A172 (cell line): ENCODE data around the gene TRAF3IP1. TPM values are rescaled to one million over a fixed set of nuclear protein-coding genes. Genes with fewer than 3 reads are reported as not detected.
"Not testable (repeated sequence)": the region's sequence is repeated elsewhere in the genome, so short reads cannot be mapped to it uniquely, and the experiment has no call there.

Experiments used
- DNase-seq: peaks from one replicate; pipeline ENCODE4 v3.0.0-alpha.2; 2015; ENCODE audit warnings: low spot score
- total RNA-seq: library from RNA; depleted of rRNA; stranded (reverse); fragments of >200 nt; shearing (Covaris generic); gene quantifications from 2 replicates; pipeline ENCODE4 v1.2.3, GENCODE V29; 2014

TRAF3IP1 gene
- total RNA-seq, 1 experiment from 2014 or later: 17.9 TPM

DNA sequence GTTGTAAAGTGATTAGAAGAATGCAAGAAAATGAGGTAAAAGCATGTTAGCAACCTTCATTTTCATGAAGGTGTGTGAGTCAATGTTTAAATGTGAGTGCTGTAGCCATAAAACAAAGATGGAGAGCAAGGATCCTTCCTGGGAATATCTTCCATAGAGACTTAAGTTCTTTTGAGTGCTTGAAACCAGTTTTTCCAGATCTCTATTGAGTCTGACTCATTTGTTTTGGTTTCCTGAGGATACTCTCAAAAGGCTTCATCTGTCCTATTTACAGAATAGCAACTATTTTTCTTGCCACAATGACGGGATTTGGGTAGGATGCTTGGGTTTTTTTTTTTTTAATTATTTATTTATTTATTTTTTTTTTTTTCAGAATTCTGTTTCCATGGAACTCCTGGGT lies 60.5 kb downstream of the TRAF3IP1 start:
- peak; percentile 77 for DNase-seq

DNA sequence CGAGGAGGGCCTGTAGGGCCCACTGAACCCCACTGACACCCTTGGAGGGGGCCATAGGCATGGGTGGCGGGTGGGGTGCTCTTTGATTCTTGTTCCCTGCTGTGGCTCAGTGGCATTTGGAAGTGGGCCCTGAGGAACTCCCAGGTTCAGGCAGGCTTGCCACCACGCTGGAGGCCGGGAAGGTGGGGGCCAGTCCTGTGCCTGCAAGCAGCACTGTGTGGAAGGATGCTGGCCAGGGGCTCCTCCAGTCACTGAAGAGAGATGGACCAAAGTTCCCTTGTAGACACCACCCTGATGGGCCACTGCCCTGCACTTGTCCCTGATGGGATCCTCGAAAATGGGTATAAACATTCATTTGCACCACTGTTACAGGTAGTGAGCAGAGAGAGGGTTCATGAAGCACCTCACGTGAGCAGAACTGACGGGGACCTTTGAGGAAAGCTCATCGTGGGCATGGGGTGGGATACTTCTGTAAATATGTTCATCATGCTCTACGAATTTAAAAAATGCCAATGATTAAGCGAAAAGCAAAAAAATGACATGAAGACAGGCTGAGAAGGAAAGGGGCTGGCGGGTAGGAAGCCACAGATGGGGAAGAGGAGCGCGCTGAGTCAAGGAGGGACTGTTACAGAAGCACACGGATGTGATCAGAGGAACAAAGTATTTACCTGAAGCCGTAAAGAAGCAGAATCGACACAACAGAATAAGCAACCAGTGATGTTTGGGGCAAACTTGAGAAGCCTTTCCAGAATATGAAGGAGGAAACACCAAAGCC lies 61.2 kb downstream of the TRAF3IP1 start:
- no peak for DNase-seq

- no peak for DNase-seq
These were observed 62.1 kb downstream of the TRAF3IP1 start for GRCh38 chr2:238382381-238382781.

DNA sequence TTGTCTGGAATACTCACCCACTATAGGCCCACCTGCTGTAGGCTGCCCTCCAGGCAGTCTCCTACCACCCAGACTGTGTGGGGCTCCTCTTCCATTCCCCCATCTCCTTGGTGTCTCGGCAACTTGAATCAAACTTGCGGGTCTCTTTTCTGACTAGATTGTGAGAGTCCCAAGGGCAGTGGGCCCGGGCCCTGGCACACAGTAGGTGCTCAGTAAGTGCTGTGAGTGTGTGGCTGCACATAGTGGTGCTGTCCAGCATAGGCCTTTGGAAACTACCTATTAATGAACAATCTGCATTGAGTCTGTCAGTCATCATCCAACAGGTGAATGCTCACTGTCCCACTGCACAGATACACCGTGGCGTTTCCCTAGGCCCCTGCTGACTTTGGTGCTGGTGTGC lies 62.8 kb downstream of the TRAF3IP1 start:
- DNase-seq: no peak

- DNase-seq: no peak
These were observed 63.5 kb downstream of the TRAF3IP1 start for GRCh38 chr2:238383743-238384380.

GRCh38 chr2:238387332-238387731 lies 67.0 kb downstream of the TRAF3IP1 start:
- no peak for DNase-seq

- DNase-seq: peak; percentile 25
These were observed 68.5 kb downstream of the TRAF3IP1 start for GRCh38 chr2:238388794-238389193.

DNA sequence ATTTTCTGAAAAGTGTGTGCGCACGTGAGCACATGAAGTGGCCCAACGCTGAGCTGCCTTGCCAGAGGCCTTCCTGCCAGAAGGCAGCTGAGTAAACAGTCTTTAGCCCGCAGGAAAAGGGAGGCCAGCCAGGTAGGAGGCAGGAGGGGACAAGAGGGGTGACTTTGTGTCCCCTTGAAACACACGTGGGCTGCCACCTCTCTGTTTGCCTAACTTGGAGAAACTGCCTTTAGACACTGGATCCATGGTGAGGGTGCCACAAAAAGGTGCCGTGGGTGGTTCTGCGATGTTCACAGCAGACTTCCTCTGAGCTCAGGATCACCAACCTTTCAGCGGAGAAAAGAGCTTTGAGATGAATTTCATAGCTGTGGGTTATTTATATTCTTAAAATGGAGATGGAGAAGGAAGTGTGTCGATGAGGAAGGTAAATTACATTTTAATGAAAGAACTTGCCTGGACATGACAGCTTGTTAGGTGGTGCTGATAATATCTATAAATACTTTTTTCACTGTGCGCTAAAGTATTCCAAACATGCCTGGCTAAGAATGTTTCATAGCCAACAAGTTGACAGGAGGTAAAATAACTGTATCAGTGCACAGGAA lies 69.8 kb downstream of the TRAF3IP1 start:
- DNase-seq: peak; percentile 41

DNA sequence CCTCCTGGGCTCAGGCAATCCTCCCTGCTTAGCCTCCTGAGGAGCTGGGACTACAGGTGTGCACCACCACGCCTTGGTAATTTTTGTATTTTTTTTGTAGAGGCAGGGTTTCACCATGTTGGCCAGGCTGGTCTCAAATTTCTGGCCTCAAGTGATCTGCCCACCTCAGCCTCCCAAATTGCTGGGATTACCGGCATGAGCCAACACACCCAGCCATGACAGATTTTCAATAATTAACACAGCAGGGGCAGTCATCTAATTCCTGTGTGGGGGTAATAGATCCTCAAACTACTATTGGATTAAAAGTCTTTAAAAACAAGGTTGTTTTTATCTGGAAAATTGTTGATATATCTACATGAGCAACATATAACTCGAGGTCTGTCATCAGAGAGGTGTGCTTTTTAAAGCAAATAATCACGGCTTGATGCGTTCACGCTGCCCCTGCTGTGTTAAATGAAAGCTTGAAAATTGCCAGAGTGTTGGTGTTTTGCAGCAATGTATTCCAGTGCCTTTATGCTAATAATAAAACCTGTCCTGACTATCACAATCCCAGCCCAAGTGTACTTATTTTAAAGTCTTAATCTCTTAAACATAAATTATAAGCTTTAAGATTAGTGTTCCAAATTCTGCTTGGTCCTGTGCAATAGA lies 70.8 kb downstream of the TRAF3IP1 start:
- no peak for DNase-seq

DNA sequence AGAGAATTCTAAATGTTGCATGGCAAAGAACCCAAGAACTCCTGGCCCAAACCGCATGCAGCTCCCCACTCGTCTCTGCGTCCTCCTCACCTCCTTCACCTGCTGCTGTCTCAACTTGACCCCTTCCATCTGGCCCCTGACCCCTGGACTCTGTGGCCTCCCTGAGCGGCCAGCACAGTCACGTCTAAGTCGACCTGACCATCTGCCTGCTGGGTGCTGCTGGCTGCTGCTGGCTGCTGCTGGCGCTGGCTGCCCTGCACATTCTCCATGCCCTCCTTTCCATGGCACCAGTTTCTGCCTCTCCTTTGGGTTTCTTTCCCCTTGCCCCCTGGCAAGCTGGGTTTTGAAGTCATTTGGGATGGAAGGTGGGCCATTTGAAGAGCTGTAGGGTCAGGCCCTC lies 76.3 kb downstream of the TRAF3IP1 start:
- no peak for DNase-seq

- DNase-seq: no peak
These were observed 77.0 kb downstream of the TRAF3IP1 start for GRCh38 chr2:238397356-238397755.

DNA sequence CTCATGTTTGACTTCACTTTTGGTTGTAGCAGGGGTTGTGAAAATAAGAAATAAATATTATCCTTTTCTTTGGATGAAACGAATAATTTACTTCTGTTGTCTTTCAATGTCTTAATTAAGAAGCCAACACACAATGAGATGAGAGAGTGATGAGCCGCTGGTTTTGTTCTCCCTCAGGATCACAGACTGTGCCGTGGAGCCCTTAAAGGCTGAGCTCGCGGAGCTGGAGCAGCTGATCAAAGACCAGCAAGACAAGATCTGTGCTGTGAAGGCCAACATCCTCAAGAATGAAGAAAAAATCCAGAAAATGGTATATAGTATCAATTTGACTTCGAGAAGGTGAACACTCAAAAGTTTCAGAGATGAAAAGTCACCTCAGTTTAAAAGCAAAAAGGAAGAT lies 78.3 kb downstream of the TRAF3IP1 start:
- no peak for DNase-seq

- no peak for DNase-seq
These were observed 78.8 kb downstream of the TRAF3IP1 start for GRCh38 chr2:238399094-238399493.

GRCh38 chr2:238401551-238401950 lies 81.2 kb downstream of the TRAF3IP1 start:
- DNase-seq: no peak

DNA sequence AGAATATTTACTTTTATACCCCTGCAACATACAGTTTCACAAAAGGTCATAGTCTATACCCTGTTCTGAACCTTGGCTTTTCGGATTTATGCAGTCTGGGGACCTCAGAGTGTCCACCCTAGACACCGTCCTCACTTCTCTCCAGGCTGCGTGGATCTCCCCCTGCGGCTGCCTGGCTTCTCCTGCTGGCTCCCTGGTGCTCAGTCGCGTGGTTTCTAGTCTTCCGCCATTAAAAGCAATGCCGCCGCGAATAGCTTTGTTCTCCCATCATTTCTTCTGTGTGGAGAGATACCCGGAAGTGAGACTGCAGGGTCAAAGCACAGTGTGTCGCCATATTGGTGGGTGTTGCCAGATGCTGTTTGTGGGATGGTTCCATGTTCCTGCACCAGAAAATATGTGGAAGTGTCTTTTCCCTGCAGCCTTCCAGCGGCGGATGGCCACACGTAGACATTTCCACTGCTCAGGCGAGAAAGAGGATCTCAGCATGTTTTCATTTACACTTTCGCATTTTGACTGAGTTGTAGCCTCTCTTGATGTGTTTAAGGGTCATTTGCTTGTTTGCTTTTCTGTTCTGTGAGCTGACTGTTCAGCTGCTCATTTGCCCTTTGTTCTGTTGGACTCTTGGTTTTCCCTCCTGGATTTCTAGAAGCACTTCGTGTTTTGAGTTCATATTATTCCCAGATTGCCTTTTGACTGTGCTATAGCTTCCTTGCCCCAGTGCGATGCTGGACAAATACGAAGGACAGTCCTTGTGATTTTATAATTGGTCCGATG lies 83.5 kb downstream of the TRAF3IP1 start:
- no peak for DNase-seq

DNA sequence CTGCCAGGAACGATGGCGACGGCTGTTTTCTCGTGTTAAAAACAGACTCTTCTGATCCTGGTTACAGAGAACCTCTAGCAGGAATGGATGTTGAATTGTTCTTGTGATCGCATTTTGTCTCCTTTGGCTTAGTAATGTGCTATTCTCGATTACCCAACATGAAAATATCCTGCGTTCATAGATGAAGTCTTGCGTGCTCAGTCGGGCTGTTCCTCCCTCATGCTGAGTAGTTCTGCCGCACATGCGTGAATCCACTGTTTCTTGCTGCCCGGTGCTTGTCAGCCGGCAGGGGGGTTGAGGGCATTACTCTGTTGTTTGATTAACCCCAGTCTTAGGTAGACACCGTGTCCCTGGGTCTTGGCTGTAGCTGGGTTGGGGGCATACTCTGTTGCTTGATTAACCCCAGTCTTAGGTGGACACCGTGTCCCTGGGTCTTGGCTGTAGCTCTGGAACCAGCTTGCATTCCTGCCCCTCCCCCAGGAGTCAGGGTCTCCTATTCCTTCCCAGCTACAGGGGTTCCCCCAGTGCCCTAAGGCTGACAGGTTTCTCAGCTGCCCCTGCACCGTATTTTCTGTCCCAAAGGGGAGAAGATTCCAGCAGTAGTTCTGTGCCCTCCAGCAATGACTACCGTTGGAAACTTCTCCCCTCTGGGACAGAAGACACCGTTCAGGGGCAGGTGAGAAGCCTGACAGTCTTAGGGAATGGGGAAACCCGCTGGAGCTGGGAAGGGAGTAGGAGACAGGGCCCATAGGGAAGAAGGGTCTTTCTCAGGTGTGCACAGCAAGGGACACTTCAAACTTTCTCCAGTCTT lies 84.3 kb downstream of the TRAF3IP1 start:
- no peak for DNase-seq

GRCh38 chr2:238405217-238405555 lies 84.9 kb downstream of the TRAF3IP1 start:
- not testable (repeated sequence) for DNase-seq

- DNase-seq: no peak
These were observed 86.1 kb downstream of the TRAF3IP1 start for GRCh38 chr2:238406221-238406997.

DNA sequence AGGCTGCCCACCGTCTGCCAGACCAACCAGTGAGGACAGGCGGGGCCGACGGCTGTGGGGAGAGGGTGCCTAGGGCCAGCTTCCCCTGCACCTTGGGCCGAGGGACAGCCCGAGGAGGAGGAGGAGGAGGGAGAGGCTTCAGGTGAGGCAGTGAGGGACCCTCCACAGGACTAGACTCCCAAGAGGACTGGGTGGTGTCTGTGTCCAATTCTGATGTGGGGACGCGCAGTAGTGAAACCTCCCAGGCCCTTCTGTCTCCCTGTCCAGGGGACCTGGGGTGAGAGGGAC lies 86.6 kb downstream of the TRAF3IP1 start:
- no peak for DNase-seq

DNA sequence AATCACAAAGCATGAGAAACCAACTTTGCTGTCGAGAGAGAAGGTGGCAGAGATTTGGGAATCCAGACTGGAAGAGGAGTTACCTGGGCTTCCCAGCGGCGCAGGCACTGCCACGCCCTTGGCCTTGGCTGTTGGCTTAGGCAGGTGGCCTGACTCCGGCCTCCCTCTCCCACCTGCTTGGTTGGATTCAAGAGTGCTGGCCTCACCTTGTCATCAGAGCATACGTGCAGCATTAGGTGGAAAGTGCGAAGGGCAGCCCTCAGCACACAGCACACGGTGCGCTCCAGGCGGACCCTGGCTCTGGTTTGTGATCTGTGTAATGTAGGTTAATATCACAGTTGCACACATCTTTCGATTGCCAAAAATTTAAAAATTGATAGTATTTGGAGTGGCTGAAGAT lies 87.2 kb downstream of the TRAF3IP1 start:
- DNase-seq: no peak
